ENCODE measurements around the gene SEMA5A. TPM values are rescaled to one million over a fixed set of nuclear protein-coding genes. Genes with fewer than 3 reads are reported as not detected.

Gene SEMA5A
- total and polyA plus RNA-seq, 11 donors: 4.6 to 71.5 (median 33.8) TPM

- WGBS, 4 donors: 79 to 92% (median 88%) methylated on average over 2 of the region's 2 CpGs
- Histone ChIP-seq H3K27me3 (no peaks in the 10 kb centered on the region), H3K4me3 (no peak overlapping the region), H3K27ac (no peak overlapping the region), H3K36me3 (peaks cover 0 to 33% (median 11%) of the 10 kb centered on the region in 9 donors), H3K4me1 (peaks cover 0 to 9% (median 0%) of the 10 kb centered on the region in 12 donors), H3K9me3 (no peaks in the 10 kb centered on the region)
- intact Hi-C loops (cut with DNase I): no loop called here
- DNase-seq (no peak), ATAC-seq (no peak)
- no peak for TF ChIP-seq POLR2A (IDR thresholded peaks at IDR 0.05)
Measured at GRCh38 chr5:9192266-9192665, 353.6 kb downstream of the SEMA5A start.

- 76 to 89% (median 81%) methylated on average over 1 of the region's 1 CpG for WGBS, 4 donors
- intact Hi-C loops (cut with DNase I): no loop called here
Measured at GRCh38 chr5:9189681-9190080, 356.2 kb downstream of the SEMA5A start.

GRCh38 chr5:9188956-9189355 lies 356.9 kb downstream of the SEMA5A start:
- ATAC-seq (peak in 3 of 4 donors; percentile 63 to 76 (median 68)), DNase-seq (no peak)
- H3K36me3 ChIP-seq: peaks cover 0 to 22% (median 0%) of the 10 kb centered on the region in 9 donors
- H3K4me1 ChIP-seq: no peaks in the 10 kb centered on the region
- no peaks in the 10 kb centered on the region for H3K27me3 ChIP-seq
- no peak overlapping the region for H3K4me3 ChIP-seq
- H3K9me3 ChIP-seq: no peaks in the 10 kb centered on the region
- TF ChIP-seq POLR2A (IDR thresholded peaks at IDR 0.05) (no peak), CTCF (IDR thresholded peaks at IDR 0.05) (peak in 1 of 12 donors; percentile 19)
- H3K27ac ChIP-seq: peak overlapping the region in 1 of 12 donors; percentile 22
- intact Hi-C loops (cut with DNase I): no loop called here
- 52 to 62% (median 61%) methylated on average over 4 of the region's 4 CpGs for WGBS, 4 donors

More at GRCh38 chr5:9189681-9190080, 356.2 kb downstream of the SEMA5A start:
- Histone ChIP-seq H3K9me3 (no peaks in the 10 kb centered on the region), H3K27me3 (no peaks in the 10 kb centered on the region), H3K4me3 (no peak overlapping the region), H3K27ac (no peak overlapping the region), H3K4me1 (peaks cover 0 to 5% (median 0%) of the 10 kb centered on the region in 12 donors), H3K36me3 (peaks cover 0 to 21% (median 0%) of the 10 kb centered on the region in 9 donors)
- no peak for TF ChIP-seq CTCF (IDR thresholded peaks at IDR 0.05)
- TF ChIP-seq POLR2A (IDR thresholded peaks at IDR 0.05): no peak
- DNase-seq: no peak
- ATAC-seq: no peak

GRCh38 chr5:9188131-9188530 lies 357.7 kb downstream of the SEMA5A start:
- DNase-seq: no peak
- H3K9me3 ChIP-seq: no peaks in the 10 kb centered on the region
- WGBS, 4 donors: 79 to 85% (median 82%) methylated on average over 5 of the region's 5 CpGs
- ATAC-seq: peak in 1 of 4 donors; percentile 46
- no peaks in the 10 kb centered on the region for H3K27me3 ChIP-seq
- TF ChIP-seq POLR2A (IDR thresholded peaks at IDR 0.05) (no peak), CTCF (IDR thresholded peaks at IDR 0.05) (no peak)
- no peak overlapping the region for H3K4me3 ChIP-seq
- H3K27ac ChIP-seq: no peak overlapping the region
- H3K36me3 ChIP-seq: peaks cover 0 to 22% (median 0%) of the 10 kb centered on the region in 9 donors
- H3K4me1 ChIP-seq: no peaks in the 10 kb centered on the region
- intact Hi-C loops (cut with DNase I): no loop called here

- peaks cover 0 to 18% (median 0%) of the 10 kb centered on the region in 9 donors for H3K36me3 ChIP-seq
- no peaks in the 10 kb centered on the region for H3K27me3 ChIP-seq
- ATAC-seq (no peak), DNase-seq (no peak)
- no peaks in the 10 kb centered on the region for H3K4me1 ChIP-seq
- no peaks in the 10 kb centered on the region for H3K9me3 ChIP-seq
- 89 to 95% (median 90%) methylated on average over 5 of the region's 5 CpGs for WGBS, 4 donors
- intact Hi-C loops (cut with DNase I): no loop called here
- H3K4me3 ChIP-seq: no peak overlapping the region
- TF ChIP-seq CTCF (IDR thresholded peaks at IDR 0.05) (no peak), POLR2A (IDR thresholded peaks at IDR 0.05) (no peak)
- H3K27ac ChIP-seq: no peak overlapping the region
Measured at GRCh38 chr5:9187614-9188013, 358.3 kb downstream of the SEMA5A start.
